Keratinocyte (primary cell): ENCODE data around the gene NDUFS1.

Experiments
- CTCF ChIP-seq, 3 experiments: IDR thresholded peaks in 1 of 3; conservative IDR thresholded peaks in 1 of 3; optimal IDR thresholded peaks in 1 of 3; 2 replicates in 2 of 3; 3 replicates in 1 of 3; pipeline versions ENCODE3 to v1.5.1; 2011; ENCODE audit warnings: low read length in 3 of 3, mild to moderate bottlenecking in 3 of 3, moderate library complexity in 2 of 3, control low read depth in 1 of 3, inconsistent platforms in 1 of 3; ENCODE audit not compliant: insufficient read depth in 2 of 3; ENCODE audit errors: extremely low read depth in 1 of 3
- EZH2 ChIP-seq: IDR thresholded peaks from one replicate; pipeline ENCODE4 v1.6.1; 2012; ENCODE audit warnings: inconsistent platforms, mild to moderate bottlenecking, low read length, moderate library complexity

- TF ChIP-seq CTCF (optimal IDR thresholded peaks at IDR 0.05 in 1 of 3, IDR thresholded peaks at IDR 0.05 in 1 of 3, conservative IDR thresholded peaks at IDR 0.05 in 1 of 3; ENCODE audit: extremely low read depth in 1 of 3, insufficient read depth in 2 of 3, low read length in 3 of 3) (no peak), EZH2 (no peak)
Measured at GRCh38 chr2:206143451-206143850, 15.8 kb downstream of the NDUFS1 start.
